SU-DHL-6 (cell line): ENCODE measurements around the gene MAS1.

ENCODE experiments used
- EZH2phosphoT487 ChIP-seq: fragments of 200-600 bp; sonication (generic), shearing (Covaris generic); conservative IDR thresholded peaks from 2 replicates; pipeline ENCODE4 v1.6.1; 2018; ENCODE audit warnings: mild to moderate bottlenecking, antibody characterized with exemption, low read length, moderate library complexity, mixed read lengths
- TF ChIP-seq, protein P1 (sequence below): fragments of 200-600 bp; sonication (generic); IDR thresholded peaks from one replicate; pipeline ENCODE4 v1.5.1; 2017; ENCODE audit warnings: antibody characterized with exemption, mild to moderate bottlenecking, low read length, moderate library complexity; ENCODE audit not compliant: insufficient read depth, poor library complexity, severe bottlenecking

DNA sequence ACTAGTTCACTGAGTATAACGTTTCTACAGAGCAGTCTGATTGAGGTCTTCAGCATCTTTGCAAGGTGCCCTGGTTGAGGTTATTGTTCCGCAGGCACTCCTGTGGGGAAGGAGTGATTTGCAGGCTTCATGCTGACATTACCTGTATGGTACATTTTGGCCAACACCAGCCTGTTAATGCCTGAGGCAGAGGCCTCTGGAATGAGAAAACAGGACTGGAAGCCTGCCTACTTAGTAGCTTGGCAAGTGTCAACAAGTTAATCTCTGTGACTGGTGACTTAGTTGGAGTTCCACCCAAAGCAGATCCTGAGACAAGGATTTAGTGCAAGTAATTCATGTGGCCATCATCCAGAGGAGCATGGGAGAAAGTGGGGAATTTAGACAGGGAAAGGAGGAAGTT lies 24.6 kb downstream of the MAS1 start:
- TF ChIP-seq, protein P1, sequence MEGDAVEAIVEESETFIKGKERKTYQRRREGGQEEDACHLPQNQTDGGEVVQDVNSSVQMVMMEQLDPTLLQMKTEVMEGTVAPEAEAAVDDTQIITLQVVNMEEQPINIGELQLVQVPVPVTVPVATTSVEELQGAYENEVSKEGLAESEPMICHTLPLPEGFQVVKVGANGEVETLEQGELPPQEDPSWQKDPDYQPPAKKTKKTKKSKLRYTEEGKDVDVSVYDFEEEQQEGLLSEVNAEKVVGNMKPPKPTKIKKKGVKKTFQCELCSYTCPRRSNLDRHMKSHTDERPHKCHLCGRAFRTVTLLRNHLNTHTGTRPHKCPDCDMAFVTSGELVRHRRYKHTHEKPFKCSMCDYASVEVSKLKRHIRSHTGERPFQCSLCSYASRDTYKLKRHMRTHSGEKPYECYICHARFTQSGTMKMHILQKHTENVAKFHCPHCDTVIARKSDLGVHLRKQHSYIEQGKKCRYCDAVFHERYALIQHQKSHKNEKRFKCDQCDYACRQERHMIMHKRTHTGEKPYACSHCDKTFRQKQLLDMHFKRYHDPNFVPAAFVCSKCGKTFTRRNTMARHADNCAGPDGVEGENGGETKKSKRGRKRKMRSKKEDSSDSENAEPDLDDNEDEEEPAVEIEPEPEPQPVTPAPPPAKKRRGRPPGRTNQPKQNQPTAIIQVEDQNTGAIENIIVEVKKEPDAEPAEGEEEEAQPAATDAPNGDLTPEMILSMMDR, result no peak
- TF ChIP-seq EZH2phosphoT487, result no peak
